DMS153 treated with DMSO at 0.1 percent for 48 hours (cell line): ENCODE data around the gene HEXB.
"Not testable (repeated sequence)": the region's sequence is repeated elsewhere in the genome, so short reads cannot be mapped to it uniquely, and the experiment has no call there.

Experiments used
- DNase-seq: peaks from one replicate; lab custom pipeline; 2025; ENCODE audit not compliant: unreplicated experiment; lab: John Stamatoyannopoulos, UW

Gene HEXB

GRCh38 chr5:74657165-74657564, 27.9 kb upstream of the HEXB start:
- DNase-seq: no peak

- no peak for DNase-seq
Measured at GRCh38 chr5:74659172-74659571, 25.9 kb upstream of the HEXB start.

GRCh38 chr5:74660140-74660539, 24.9 kb upstream of the HEXB start:
- no peak for DNase-seq

- no peak for DNase-seq
Measured at GRCh38 chr5:74660873-74661272, 24.2 kb upstream of the HEXB start.

GRCh38 chr5:74664551-74664950, 20.5 kb upstream of the HEXB start:
- DNase-seq: no peak

- DNase-seq: no peak
Measured at GRCh38 chr5:74665273-74665672, 19.8 kb upstream of the HEXB start.

GRCh38 chr5:74665816-74666215, 19.2 kb upstream of the HEXB start:
- DNase-seq: no peak

- DNase-seq: no peak
Measured at GRCh38 chr5:74667396-74667795, 17.6 kb upstream of the HEXB start.

GRCh38 chr5:74669821-74670220, 15.2 kb upstream of the HEXB start:
- no peak for DNase-seq

- no peak for DNase-seq
Measured at GRCh38 chr5:74670396-74671038, 14.5 kb upstream of the HEXB start.

GRCh38 chr5:74672215-74672877, 12.7 kb upstream of the HEXB start:
- no peak for DNase-seq

- peak; percentile 1 for DNase-seq
Measured at GRCh38 chr5:74673011-74673790, 11.8 kb upstream of the HEXB start.

GRCh38 chr5:74676466-74676865, 8.6 kb upstream of the HEXB start:
- not testable (repeated sequence) for DNase-seq

- not testable (repeated sequence) for DNase-seq
Measured at GRCh38 chr5:74678123-74678522, 6.9 kb upstream of the HEXB start.

GRCh38 chr5:74679300-74679699, 5.7 kb upstream of the HEXB start:
- not testable (repeated sequence) for DNase-seq

GRCh38 chr5:74679966-74680365, 5.1 kb upstream of the HEXB start:
- no peak for DNase-seq

- DNase-seq: no peak
Measured at GRCh38 chr5:74685979-74686631, 1.1 kb downstream of the HEXB start.

- no peak for DNase-seq
Measured at GRCh38 chr5:74686962-74687751, 2.1 kb downstream of the HEXB start.

GRCh38 chr5:74693191-74693590, 8.2 kb downstream of the HEXB start:
- DNase-seq: no peak

- DNase-seq: peak; percentile 11
Measured at GRCh38 chr5:74717596-74717995, 32.6 kb downstream of the HEXB start.

- no peak for DNase-seq
Measured at GRCh38 chr5:74722271-74722670, 37.2 kb downstream of the HEXB start.
